ENCODE data around the gene GRIN1.

The GRIN1 gene

DNA sequence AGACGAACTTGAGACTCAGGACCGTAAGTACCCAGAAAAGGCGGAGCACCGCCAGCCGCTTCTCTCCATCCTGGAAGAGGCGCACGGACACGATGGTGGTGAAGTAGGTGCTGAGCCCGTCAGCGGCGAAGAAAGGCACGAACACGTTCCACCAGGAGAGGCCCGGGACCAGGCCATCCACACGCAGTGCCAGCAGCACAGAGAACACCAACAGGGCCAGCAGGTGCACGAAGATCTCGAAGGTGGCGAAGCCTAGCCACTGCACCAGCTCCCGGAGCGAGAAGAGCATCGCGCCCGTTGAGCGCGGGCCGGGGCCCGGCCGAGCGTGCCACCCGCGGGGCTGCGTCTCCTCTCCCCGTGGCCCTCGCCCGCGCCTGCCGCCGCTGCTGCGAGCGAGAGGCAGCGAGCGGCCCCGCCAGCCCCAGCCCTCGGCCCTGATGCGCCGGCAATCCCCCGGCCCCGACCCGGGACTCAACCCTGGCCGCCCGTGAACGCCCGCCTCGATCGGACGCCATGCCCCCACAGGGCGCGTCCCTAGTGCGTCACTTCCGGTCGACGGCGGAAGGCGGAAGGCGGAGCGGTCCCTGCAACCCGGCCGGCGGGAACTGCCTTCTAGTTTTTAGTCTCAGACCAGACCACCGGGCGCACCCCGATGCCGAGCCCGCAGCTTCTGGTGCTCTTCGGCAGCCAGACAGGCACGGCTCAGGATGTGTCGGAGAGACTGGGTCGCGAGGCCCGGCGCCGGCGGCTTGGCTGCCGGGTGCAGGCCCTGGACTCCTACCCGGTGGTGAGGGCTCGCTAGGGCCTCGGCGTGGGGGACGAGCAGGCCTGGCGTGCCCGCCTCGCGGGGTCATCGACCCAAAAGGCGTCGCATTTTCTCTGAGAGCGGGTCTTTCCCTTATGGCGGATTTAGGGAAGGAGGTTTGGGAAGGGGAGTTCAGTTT, 66.4 kb downstream of the GRIN1 start, which contains the start of the genes NDOR1 and TMEM203:
TSS of gene NDOR1 (plus strand) at position 575 of the 944 bp plus-strand sequence. CDS start at position 653, 78 bp downstream.
TSS of gene TMEM203 (minus strand) at position 523 of the 944 bp plus-strand sequence. CDS start at position 289, 234 bp downstream.
- TF ChIP-seq EZH2 (IDR thresholded peaks at IDR 0.05; ENCODE audit: borderline replicate concordance, low read length), result no peak
- TF ChIP-seq, protein P1, sequence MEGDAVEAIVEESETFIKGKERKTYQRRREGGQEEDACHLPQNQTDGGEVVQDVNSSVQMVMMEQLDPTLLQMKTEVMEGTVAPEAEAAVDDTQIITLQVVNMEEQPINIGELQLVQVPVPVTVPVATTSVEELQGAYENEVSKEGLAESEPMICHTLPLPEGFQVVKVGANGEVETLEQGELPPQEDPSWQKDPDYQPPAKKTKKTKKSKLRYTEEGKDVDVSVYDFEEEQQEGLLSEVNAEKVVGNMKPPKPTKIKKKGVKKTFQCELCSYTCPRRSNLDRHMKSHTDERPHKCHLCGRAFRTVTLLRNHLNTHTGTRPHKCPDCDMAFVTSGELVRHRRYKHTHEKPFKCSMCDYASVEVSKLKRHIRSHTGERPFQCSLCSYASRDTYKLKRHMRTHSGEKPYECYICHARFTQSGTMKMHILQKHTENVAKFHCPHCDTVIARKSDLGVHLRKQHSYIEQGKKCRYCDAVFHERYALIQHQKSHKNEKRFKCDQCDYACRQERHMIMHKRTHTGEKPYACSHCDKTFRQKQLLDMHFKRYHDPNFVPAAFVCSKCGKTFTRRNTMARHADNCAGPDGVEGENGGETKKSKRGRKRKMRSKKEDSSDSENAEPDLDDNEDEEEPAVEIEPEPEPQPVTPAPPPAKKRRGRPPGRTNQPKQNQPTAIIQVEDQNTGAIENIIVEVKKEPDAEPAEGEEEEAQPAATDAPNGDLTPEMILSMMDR (IDR thresholded peaks at IDR 0.05; ENCODE audit: low read length), result no peak
- Histone ChIP-seq H3K4me3 (ENCODE audit: low read depth, low read length, poor library complexity, severe bottlenecking) (peak within 1 kb of the TSS; percentile 88), H3K9ac (ENCODE audit: low read length) (peak within 1 kb of the TSS; percentile 91), H3K4me2 (ENCODE audit: low read length) (peak within 1 kb of the TSS; percentile 98), H3K27ac (ENCODE audit: low read depth, low read length, poor library complexity, severe bottlenecking) (peak within 1 kb of the TSS; percentile 43), H3K36me3 (ENCODE audit: insufficient read depth, low read length) (peaks cover 15% of the 10 kb centered on the region), H3K4me1 (ENCODE audit: insufficient read depth, low read length, severe bottlenecking) (peaks cover 54% of the 10 kb centered on the region), H3K27me3 (ENCODE audit: insufficient read depth, low read length) (no peaks in the 10 kb centered on the region), H2AFZ (ENCODE audit: low read length) (no peak within 1 kb of the TSS), H3K9me3 (ENCODE audit: low read length) (no peaks in the 10 kb centered on the region), H4K20me1 (ENCODE audit: insufficient read depth, low read length) (no peaks in the 10 kb centered on the region), H3K9me2 (ENCODE audit: low read depth, low read length) (no peaks in the 10 kb centered on the region), H3K79me2 (ENCODE audit: insufficient read depth, low read length) (peaks cover 21% of the 10 kb centered on the region), H3F3A (ENCODE audit: insufficient read depth, low read length) (no peaks in the 10 kb centered on the region)

DNA sequence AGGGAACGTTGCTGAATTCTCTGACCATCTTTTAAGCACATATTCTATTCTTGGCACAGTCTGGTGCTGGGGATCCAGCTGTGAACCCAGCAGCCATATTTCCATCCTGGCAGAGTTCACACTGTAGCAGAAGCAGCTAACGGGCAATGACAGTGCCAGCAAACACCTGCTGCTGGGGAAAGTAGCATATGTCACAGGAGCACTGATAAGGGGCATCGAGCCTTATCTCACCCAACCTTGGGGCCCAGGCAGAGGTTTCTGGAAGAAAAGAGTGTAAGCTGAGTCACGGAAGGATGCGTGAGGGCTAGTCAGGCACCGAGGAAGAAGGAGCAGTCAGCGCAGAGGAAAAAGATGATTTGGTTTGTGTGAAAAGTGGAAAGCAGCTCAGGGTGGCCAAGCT, 67.6 kb downstream of the GRIN1 start:
- no peaks in the 10 kb centered on the region for H3K27me3 ChIP-seq (ENCODE audit: insufficient read depth, low read length)
- H2AFZ ChIP-seq (ENCODE audit: low read length), result no peak overlapping the region
- H3K4me2 ChIP-seq (ENCODE audit: low read length), result peak overlapping the region; percentile 98
- H3K9me3 ChIP-seq (ENCODE audit: low read length), result no peaks in the 10 kb centered on the region
- H3F3A ChIP-seq (ENCODE audit: insufficient read depth, low read length), result no peaks in the 10 kb centered on the region
- peaks cover 15% of the 10 kb centered on the region for H3K36me3 ChIP-seq (ENCODE audit: insufficient read depth, low read length)
- H3K27ac ChIP-seq (ENCODE audit: low read depth, low read length, poor library complexity, severe bottlenecking), result no peak overlapping the region
- H3K9me2 ChIP-seq (ENCODE audit: low read depth, low read length), result no peaks in the 10 kb centered on the region
- TF ChIP-seq, protein P1 (IDR thresholded peaks at IDR 0.05; ENCODE audit: low read length), result no peak
- no peak for TF ChIP-seq EZH2 (IDR thresholded peaks at IDR 0.05; ENCODE audit: borderline replicate concordance, low read length)
- H4K20me1 ChIP-seq (ENCODE audit: insufficient read depth, low read length), result no peaks in the 10 kb centered on the region
- H3K4me1 ChIP-seq (ENCODE audit: insufficient read depth, low read length, severe bottlenecking), result peaks cover 49% of the 10 kb centered on the region
- peak overlapping the region; percentile 91 for H3K9ac ChIP-seq (ENCODE audit: low read length)
- peaks cover 21% of the 10 kb centered on the region for H3K79me2 ChIP-seq (ENCODE audit: insufficient read depth, low read length)
- peak overlapping the region; percentile 88 for H3K4me3 ChIP-seq (ENCODE audit: low read depth, low read length, poor library complexity, severe bottlenecking)

DNA sequence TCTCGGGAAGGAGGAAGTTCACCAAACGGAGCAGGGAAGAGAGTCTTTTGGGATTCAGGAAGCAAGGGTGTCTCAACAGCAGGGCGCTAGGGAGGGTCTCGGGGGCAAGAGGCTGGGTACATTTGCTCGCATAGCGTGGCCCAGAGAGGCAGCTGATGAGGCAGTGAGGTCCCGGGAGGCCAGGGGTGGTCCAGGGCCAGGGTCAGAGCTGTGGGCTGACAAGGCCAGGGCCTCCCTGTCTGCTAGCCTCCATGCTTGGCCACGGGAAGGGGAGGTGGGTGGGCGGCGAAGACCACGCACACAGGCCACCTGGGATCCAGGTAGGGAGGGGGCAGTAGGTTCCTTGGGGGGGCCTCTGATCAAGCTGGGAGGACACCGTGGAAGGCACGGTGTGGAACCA, 72.6 kb downstream of the GRIN1 start:
- no peak overlapping the region for H3K4me2 ChIP-seq (ENCODE audit: low read length)
- 0 out of 2 replicates have a peak, but pooled peaks cover under 1% of the 10 kb centered on the region for H3K79me2 ChIP-seq (ENCODE audit: insufficient read depth, low read length)
- peaks cover 18% of the 10 kb centered on the region for H3K4me1 ChIP-seq (ENCODE audit: insufficient read depth, low read length, severe bottlenecking)
- H3K27ac ChIP-seq (ENCODE audit: low read depth, low read length, poor library complexity, severe bottlenecking), result no peak overlapping the region
- H3K4me3 ChIP-seq (ENCODE audit: low read depth, low read length, poor library complexity, severe bottlenecking), result no peak overlapping the region
- no peaks in the 10 kb centered on the region for H3K9me3 ChIP-seq (ENCODE audit: low read length)
- H3K27me3 ChIP-seq (ENCODE audit: insufficient read depth, low read length), result no peaks in the 10 kb centered on the region
- TF ChIP-seq, protein P1 (IDR thresholded peaks at IDR 0.05; ENCODE audit: low read length), result no peak
- TF ChIP-seq EZH2 (IDR thresholded peaks at IDR 0.05; ENCODE audit: borderline replicate concordance, low read length), result no peak
- peaks cover 15% of the 10 kb centered on the region for H3K36me3 ChIP-seq (ENCODE audit: insufficient read depth, low read length)
- no peak overlapping the region for H2AFZ ChIP-seq (ENCODE audit: low read length)
- H3K9ac ChIP-seq (ENCODE audit: low read length), result no peak overlapping the region
- no peaks in the 10 kb centered on the region for H3F3A ChIP-seq (ENCODE audit: insufficient read depth, low read length)
- H3K9me2 ChIP-seq (ENCODE audit: low read depth, low read length), result no peaks in the 10 kb centered on the region
- no peaks in the 10 kb centered on the region for H4K20me1 ChIP-seq (ENCODE audit: insufficient read depth, low read length)

Measured in OCI-LY1 (cell line).